H9 (cell line): Measurements from ENCODE around the gene IGF2BP2. TPM values are rescaled to one million over a fixed set of nuclear protein-coding genes. Genes with fewer than 3 reads are reported as not detected.

Source experiments
- DNase-seq: peaks from one replicate; pipeline ENCODE4 v3.0.0-alpha.2; 2017
- H2AFZ ChIP-seq: one replicate; pipeline ENCODE4 v1.6.1; 2013; ENCODE audit warnings: mild to moderate bottlenecking, low read length, control low read depth, moderate library complexity
- H2AK5ac ChIP-seq: 2 replicates; pipeline ENCODE4 v1.6.1; 2013; ENCODE audit warnings: low read length, control low read depth, mixed read lengths; ENCODE audit not compliant: insufficient read length
- H2BK120ac ChIP-seq: one replicate; pipeline ENCODE4 v1.6.1; 2013; ENCODE audit warnings: low read depth, mild to moderate bottlenecking, low read length, control low read depth, inconsistent platforms; ENCODE audit not compliant: poor library complexity, severe bottlenecking
- H2BK12ac ChIP-seq: 2 replicates; pipeline ENCODE4 v1.6.1; 2013; ENCODE audit warnings: low read length, control low read depth, mixed read lengths, low read depth; ENCODE audit not compliant: insufficient read length
- H2BK15ac ChIP-seq: 2 replicates; pipeline ENCODE4 v1.6.1; 2013; ENCODE audit warnings: low read depth, low read length, control low read depth
- H2BK20ac ChIP-seq: one replicate; pipeline ENCODE4 v1.6.1; 2013; ENCODE audit warnings: low read depth, mild to moderate bottlenecking, low read length, control low read depth, inconsistent platforms; ENCODE audit not compliant: poor library complexity, severe bottlenecking
- H2BK5ac ChIP-seq: 2 replicates; pipeline ENCODE4 v1.6.1; 2013; ENCODE audit warnings: low read length, control low read depth, mixed read lengths; ENCODE audit not compliant: insufficient read length
- H3K14ac ChIP-seq: 2 replicates; pipeline ENCODE4 v1.6.1; 2013; ENCODE audit warnings: low read length, control low read depth; ENCODE audit not compliant: insufficient read depth
- H3K18ac ChIP-seq: 2 replicates; pipeline ENCODE4 v1.6.1; 2013; ENCODE audit warnings: low read depth, mild to moderate bottlenecking, mixed read lengths, low read length, control low read depth; ENCODE audit not compliant: insufficient read length
- H3K23ac ChIP-seq: 2 replicates; pipeline ENCODE4 v1.6.1; 2013; ENCODE audit warnings: low read length, control low read depth, mixed read lengths, low read depth; ENCODE audit not compliant: insufficient read length
- H3K23me2 ChIP-seq: 2 replicates; pipeline ENCODE4 v1.6.1; 2013; ENCODE audit warnings: low read depth, mild to moderate bottlenecking, mixed read lengths, low read length, control low read depth; ENCODE audit not compliant: insufficient read length, poor library complexity, severe bottlenecking
- H3K27ac ChIP-seq: 2 replicates; pipeline ENCODE4 v1.5.1; 2013; ENCODE audit warnings: low read length, control low read depth, mixed read lengths, low read depth; ENCODE audit not compliant: insufficient read length
- H3K27me3 ChIP-seq: 2 replicates; pipeline ENCODE4 v1.6.1; 2013; ENCODE audit warnings: low read length, control low read depth, inconsistent platforms; ENCODE audit not compliant: insufficient read depth
- H3K4ac ChIP-seq: 2 replicates; pipeline ENCODE4 v1.6.1; 2013; ENCODE audit warnings: low read depth, mild to moderate bottlenecking, control low read depth, inconsistent platforms, low read length, moderate library complexity
- H3K4me1 ChIP-seq: 2 replicates; pipeline ENCODE4 v1.6.1; 2013; ENCODE audit warnings: low read length, control low read depth, inconsistent platforms; ENCODE audit not compliant: insufficient read depth
- H3K4me2 ChIP-seq: 2 replicates; pipeline ENCODE4 v1.6.1; 2013; ENCODE audit warnings: low read length, control low read depth, mixed read lengths; ENCODE audit not compliant: insufficient read length, insufficient read depth
- H3K56ac ChIP-seq: 2 replicates; pipeline ENCODE4 v1.6.1; 2013; ENCODE audit warnings: low read depth, mild to moderate bottlenecking, mixed read lengths, low read length, control low read depth; ENCODE audit not compliant: insufficient read length
- H3K79me1 ChIP-seq: 2 replicates; pipeline ENCODE4 v1.6.1; 2013; ENCODE audit warnings: low read depth, mild to moderate bottlenecking, moderate library complexity, low read length, control low read depth, inconsistent platforms; ENCODE audit not compliant: insufficient read depth, poor library complexity, severe bottlenecking
- H3K79me2 ChIP-seq: 2 replicates; pipeline ENCODE4 v1.6.1; 2013; ENCODE audit warnings: low read length, control low read depth, inconsistent platforms; ENCODE audit not compliant: insufficient read depth
- H3K9ac ChIP-seq: 2 replicates; pipeline ENCODE4 v1.6.1; 2013; ENCODE audit warnings: low read length, control low read depth, mixed read lengths; ENCODE audit not compliant: insufficient read length; ENCODE audit errors: extremely low read depth
- H3K9me3 ChIP-seq: one replicate; pipeline ENCODE4 v1.6.1; 2013; ENCODE audit warnings: low read depth, low read length, inconsistent platforms; ENCODE audit not compliant: control insufficient read depth
- H3T11ph ChIP-seq: one replicate; pipeline ENCODE4 v1.6.1; 2013; ENCODE audit warnings: mild to moderate bottlenecking, low read length, control low read depth, inconsistent platforms
- H4K20me1 ChIP-seq: one replicate; pipeline ENCODE4 v1.6.1; 2013; ENCODE audit not compliant: control insufficient read depth, insufficient read length, insufficient read depth
- H4K5ac ChIP-seq: 2 replicates; pipeline ENCODE4 v1.6.1; 2013; ENCODE audit warnings: low read depth, mild to moderate bottlenecking, mixed read lengths, low read length, control low read depth; ENCODE audit not compliant: insufficient read length
- H4K8ac ChIP-seq: replicated peaks from 2 replicates; pipeline ENCODE4 v1.6.1; 2013; ENCODE audit warnings: low read length, control low read depth, mixed read lengths, low read depth; ENCODE audit not compliant: insufficient read length
- H4K91ac ChIP-seq: 2 replicates; pipeline ENCODE4 v1.6.1; 2013; ENCODE audit warnings: low read depth, mild to moderate bottlenecking, moderate library complexity, mixed read lengths, low read length, control low read depth; ENCODE audit not compliant: insufficient read length
- H3K27ac Mint-ChIP-seq, 3 experiments: 2 replicates in 2 of 3; 3 replicates in 1 of 3; pipeline ENCODE4 v1.8.0; 2020 to 2021; ENCODE audit warnings: mixed read lengths in 3 of 3, mild to moderate bottlenecking in 1 of 3, moderate library complexity in 1 of 3
- H3K27me3 Mint-ChIP-seq: 2 replicates; pipeline ENCODE4 v1.8.0; 2021; ENCODE audit warnings: low read depth, mild to moderate bottlenecking, moderate library complexity, mixed read lengths
- H3K36me3 Mint-ChIP-seq, 3 experiments: 2 replicates in 2 of 3; 3 replicates in 1 of 3; pipeline ENCODE4 v1.8.0; 2020 to 2021; ENCODE audit warnings: low read depth in 3 of 3, mixed read lengths in 3 of 3; ENCODE audit not compliant: insufficient read depth in 1 of 3
- H3K4me1 Mint-ChIP-seq, 2 experiments: 2 replicates each; pipeline ENCODE4 v1.8.0; 2020; ENCODE audit warnings: mixed read lengths in 2 of 2
- H3K4me3 Mint-ChIP-seq, 2 experiments: 2 replicates in 1 of 2; 3 replicates in 1 of 2; pipeline ENCODE4 v1.8.0; 2020 to 2021; ENCODE audit warnings: mild to moderate bottlenecking in 2 of 2, mixed read lengths in 2 of 2, moderate library complexity in 1 of 2
- H3K9me3 Mint-ChIP-seq, 2 experiments: 2 replicates in 1 of 2; 3 replicates in 1 of 2; pipeline ENCODE4 v1.8.0; 2020; ENCODE audit warnings: mild to moderate bottlenecking in 2 of 2, mixed read lengths in 2 of 2, moderate library complexity in 1 of 2
- whole genome bisulfite sequencing: extraction: QIAGEN DNeasy Blood & Tissue Kit; methylation state at CpG from one replicate; pipeline ENCODE4 v1.1.7; 2013; ENCODE audit warnings: missing lambda C conversion rate, low lambda C conversion rate, mixed read lengths; ENCODE audit not compliant: insufficient read length; ENCODE audit errors: extremely low coverage; 5-methylcytosine and 5-hydroxymethylcytosine counted together
- total RNA-seq: library from RNA; stranded (reverse); gene quantifications from 2 replicates; pipeline ENCODE4 v1.2.1, GENCODE V29; 2021
- TF ChIP-seq, protein P1 (sequence below): fragments of 200-600 bp; sonication (generic); conservative IDR thresholded peaks from 3 replicates; pipeline ENCODE4 v1.8.0; 2021; ENCODE audit warnings: antibody characterized with exemption, mild to moderate bottlenecking

IGF2BP2 gene
- total RNA-seq, 1 experiment from 2014 or later = 130 TPM

DNA sequence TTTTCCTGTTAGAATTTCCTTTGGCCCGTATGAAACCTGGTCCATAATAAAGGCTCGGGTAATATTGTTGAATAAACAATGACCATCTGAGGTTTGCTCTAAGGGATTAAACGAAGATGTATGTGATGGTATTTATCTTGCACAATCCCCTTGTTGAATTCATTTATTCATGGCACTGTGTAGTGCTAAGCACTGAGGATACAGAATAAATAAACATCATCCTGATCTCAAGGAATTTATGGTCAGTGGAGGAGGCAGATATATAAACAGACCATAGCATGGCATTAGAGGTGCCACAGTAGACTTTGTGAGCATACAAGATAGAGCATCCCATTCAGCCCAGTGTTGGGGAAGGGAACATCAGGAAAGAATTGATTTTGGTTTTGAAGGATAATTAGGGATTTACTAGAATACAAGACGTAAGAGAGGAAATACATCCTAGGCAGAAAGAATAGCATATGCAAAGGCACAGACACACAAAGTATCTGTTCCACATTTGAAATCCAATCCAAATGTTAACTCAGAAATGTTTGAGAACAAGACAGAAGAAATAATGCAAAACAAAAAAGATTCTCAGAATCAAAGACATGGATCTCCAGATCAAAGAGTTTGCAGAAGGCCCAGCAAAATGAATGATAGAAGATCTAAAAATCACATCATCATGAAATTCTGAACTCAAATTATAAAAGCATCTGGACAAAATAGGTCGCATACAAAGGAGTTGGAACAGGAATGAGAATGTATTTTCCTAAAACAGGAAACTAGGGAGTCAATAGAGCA lies 5.4 kb upstream of the IGF2BP2 start:
- H3K27me3 ChIP-seq = no peaks in the 10 kb centered on the region
- peaks cover 8% of the 10 kb centered on the region for H3K23me2 ChIP-seq
- no peak overlapping the region for H2BK12ac ChIP-seq
- H3K4me3 Mint-ChIP-seq = no peak overlapping the region
- no peak overlapping the region for H4K91ac ChIP-seq
- peaks cover 8% of the 10 kb centered on the region in 2 experiments for H3K4me1 Mint-ChIP-seq
- H2BK120ac ChIP-seq = no peak overlapping the region
- no peak overlapping the region for H3K4me2 ChIP-seq
- no peak overlapping the region for H3K56ac ChIP-seq
- H2BK15ac ChIP-seq = no peak overlapping the region
- H4K20me1 ChIP-seq = no peaks in the 10 kb centered on the region
- H3K27ac Mint-ChIP-seq = no peak overlapping the region
- no peak overlapping the region for H4K8ac ChIP-seq
- H3K9me3 Mint-ChIP-seq = peaks cover 55 to 64% of the 10 kb centered on the region in 2 experiments
- H3T11ph ChIP-seq = no peak overlapping the region
- peaks cover 21% of the 10 kb centered on the region for H3K9me3 ChIP-seq
- H2BK5ac ChIP-seq = no peak overlapping the region
- no peak overlapping the region for H3K23ac ChIP-seq
- H2AFZ ChIP-seq = no peak overlapping the region
- DNase-seq = no peak
- no peak overlapping the region for H2AK5ac ChIP-seq
- no peaks in the 10 kb centered on the region; the same call in 1 of the 2 replicates for H3K79me2 ChIP-seq
- no peak overlapping the region for H3K27ac ChIP-seq
- no peak overlapping the region for H4K5ac ChIP-seq
- no peaks in the 10 kb centered on the region for H3K79me1 ChIP-seq
- H3K4ac ChIP-seq = no peak overlapping the region
- TF ChIP-seq, protein P1, sequence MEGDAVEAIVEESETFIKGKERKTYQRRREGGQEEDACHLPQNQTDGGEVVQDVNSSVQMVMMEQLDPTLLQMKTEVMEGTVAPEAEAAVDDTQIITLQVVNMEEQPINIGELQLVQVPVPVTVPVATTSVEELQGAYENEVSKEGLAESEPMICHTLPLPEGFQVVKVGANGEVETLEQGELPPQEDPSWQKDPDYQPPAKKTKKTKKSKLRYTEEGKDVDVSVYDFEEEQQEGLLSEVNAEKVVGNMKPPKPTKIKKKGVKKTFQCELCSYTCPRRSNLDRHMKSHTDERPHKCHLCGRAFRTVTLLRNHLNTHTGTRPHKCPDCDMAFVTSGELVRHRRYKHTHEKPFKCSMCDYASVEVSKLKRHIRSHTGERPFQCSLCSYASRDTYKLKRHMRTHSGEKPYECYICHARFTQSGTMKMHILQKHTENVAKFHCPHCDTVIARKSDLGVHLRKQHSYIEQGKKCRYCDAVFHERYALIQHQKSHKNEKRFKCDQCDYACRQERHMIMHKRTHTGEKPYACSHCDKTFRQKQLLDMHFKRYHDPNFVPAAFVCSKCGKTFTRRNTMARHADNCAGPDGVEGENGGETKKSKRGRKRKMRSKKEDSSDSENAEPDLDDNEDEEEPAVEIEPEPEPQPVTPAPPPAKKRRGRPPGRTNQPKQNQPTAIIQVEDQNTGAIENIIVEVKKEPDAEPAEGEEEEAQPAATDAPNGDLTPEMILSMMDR = no peak
- H3K18ac ChIP-seq = no peak overlapping the region
- no peak overlapping the region for H3K14ac ChIP-seq
- WGBS = no CpG with 5 or more reads among the region's 5 CpGs
- H2BK20ac ChIP-seq = no peak overlapping the region
- H3K9ac ChIP-seq = no peak overlapping the region
- peaks cover 50 to 58% (median 58%) of the 10 kb centered on the region in 3 experiments for H3K36me3 Mint-ChIP-seq
- H3K4me1 ChIP-seq = peaks cover 4% of the 10 kb centered on the region; the same call in 1 of the 2 replicates
- H3K27me3 Mint-ChIP-seq = peaks cover 36% of the 10 kb centered on the region
